Measurements from ENCODE around the gene ZC3H12A. TPM values are rescaled to one million over a fixed set of nuclear protein-coding genes. Genes with fewer than 3 reads are reported as not detected.

Gene ZC3H12A
- polyA plus RNA-seq, 2 of the 4 experiments (the other 2 are of a cell fraction) = 16.3 to 23.1 TPM

GRCh38 chr1:37506740-37507139 lies 32.4 kb downstream of the ZC3H12A start:
- Histone ChIP-seq H3K4me1 (no peaks in the 10 kb centered on the region), H3K27ac (no peak overlapping the region; a peak in 1 of 6 replicates), H3K9me3 (no peaks in the 10 kb centered on the region), H3K4me3 (no peak overlapping the region), H3K4me2 (no peak overlapping the region)
- ATAC-seq (no peak), DNase-seq (ENCODE audit: low read depth in 1 of 2, low spot score in 1 of 2) (no peak), FAIRE-seq (no peak)
- TF ChIP-seq JUNB (IDR thresholded peaks at IDR 0.05) = no peak
- TF ChIP-seq, protein P1, sequence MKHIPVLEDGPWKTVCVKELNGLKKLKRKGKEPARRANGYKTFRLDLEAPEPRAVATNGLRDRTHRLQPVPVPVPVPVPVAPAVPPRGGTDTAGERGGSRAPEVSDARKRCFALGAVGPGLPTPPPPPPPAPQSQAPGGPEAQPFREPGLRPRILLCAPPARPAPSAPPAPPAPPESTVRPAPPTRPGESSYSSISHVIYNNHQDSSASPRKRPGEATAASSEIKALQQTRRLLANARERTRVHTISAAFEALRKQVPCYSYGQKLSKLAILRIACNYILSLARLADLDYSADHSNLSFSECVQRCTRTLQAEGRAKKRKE (CRISPR knock-in tag; IDR thresholded peaks at IDR 0.05; ENCODE audit: low read depth) = no peak
- TF ChIP-seq POLR2A (IDR thresholded peaks at IDR 0.05; ENCODE audit: low read length) = no peak
- TF ChIP-seq MYC (IDR thresholded peaks at IDR 0.05; ENCODE audit: borderline replicate concordance, low read length) = no peak
- TF ChIP-seq RNF2 (IDR thresholded peaks at IDR 0.05; ENCODE audit: borderline replicate concordance, low read depth) = no peak
- TF ChIP-seq CTCF (IDR thresholded peaks at IDR 0.05) = no peak
- TF ChIP-seq CBX8 (IDR thresholded peaks at IDR 0.05) = no peak
- no peak for TF ChIP-seq NFE2L2 (conservative IDR thresholded peaks at IDR 0.05; ENCODE audit: low read length)
- no peak for TF ChIP-seq FOSB (CRISPR knock-in tag; IDR thresholded peaks at IDR 0.05)
- TF ChIP-seq CBX2 (IDR thresholded peaks at IDR 0.05; ENCODE audit: borderline replicate concordance, low read depth) = no peak
- TF ChIP-seq EP300 (IDR thresholded peaks at IDR 0.05) = no peak
- TF ChIP-seq RFX5 (IDR thresholded peaks at IDR 0.05) = no peak
- no peak for TF ChIP-seq HMGXB4 (CRISPR knock-in tag; IDR thresholded peaks at IDR 0.05; ENCODE audit: borderline replicate concordance)
- ChIA-PET CTCF (interaction anchor here (1.2 to 1.5 kb wide), 2 partner anchors 11 to 20 kb away, joined by 6 to 9 read pairs; no protein-coding TSS in a partner anchor), POLR2A (no interaction called here)
- 100% methylated on average over 2 of the region's 2 CpGs for whole genome bisulfite sequencing (ENCODE audit: missing lambda C conversion rate)

GRCh38 chr1:37509181-37509580 lies 34.8 kb downstream of the ZC3H12A start:
- FAIRE-seq (no peak), ATAC-seq (peak; percentile 74 to 86; a peak in 4 of 6 replicates), DNase-seq (ENCODE audit: low read depth in 1 of 2, low spot score in 1 of 2) (peak in 1 of 2 experiments; percentile 30)
- 88% methylated on average over 4 of the region's 4 CpGs for WGBS (ENCODE audit: missing lambda C conversion rate)
- Histone ChIP-seq H3K9me3 (no peaks in the 10 kb centered on the region), H3K4me2 (no peak overlapping the region), H3K4me3 (no peak overlapping the region), H3K4me1 (peaks cover 6% of the 10 kb centered on the region; the same call in 1 of the 3 replicates), H3K27ac (no peak overlapping the region)
- CTCF ChIA-PET = interaction anchor here (1.1 to 3.1 kb wide), 7 partner anchors 10 to 60 kb away, joined by 3 to 24 read pairs (median 5); no protein-coding TSS in a partner anchor
- no peak for TF ChIP-seq TFCP2L1 (CRISPR knock-in tag; IDR thresholded peaks at IDR 0.05)
- no peak for TF ChIP-seq ELK1 (IDR thresholded peaks at IDR 0.05; ENCODE audit: low read depth, low read length)
- no peak for TF ChIP-seq MAFK (IDR thresholded peaks at IDR 0.05; ENCODE audit: partially characterized antibody)
- TF ChIP-seq CTCF (IDR thresholded peaks at IDR 0.05) = peak; percentile 20; the same call in 1 of the 3 replicates
- TF ChIP-seq EHF (CRISPR knock-in tag; IDR thresholded peaks at IDR 0.05) = no peak
- no peak for TF ChIP-seq USF2 (IDR thresholded peaks at IDR 0.05)
- no peak for TF ChIP-seq TP53 (CRISPR knock-in tag; IDR thresholded peaks at IDR 0.05)
- TF ChIP-seq HOXB13 (CRISPR knock-in tag; IDR thresholded peaks at IDR 0.05; ENCODE audit: low read depth) = no peak
- POLR2A ChIA-PET = no interaction called here
